GM19324 (cell line): ENCODE data around the gene BICD2.

Source experiments
- ATAC-seq: cut with Tn5 transposase; IDR thresholded peaks from one replicate; pipeline ENCODE4 v1.9.1; 2021; ENCODE audit warnings: mild to moderate bottlenecking, moderate library complexity; ENCODE audit not compliant: unreplicated experiment, low FRiP score

Gene BICD2

GRCh38 chr9:92680166-92681119 is 84.2 kb downstream of the BICD2 start:
- ATAC-seq: no peak

- ATAC-seq: no peak
Observed at GRCh38 chr9:92679413-92680165, 85.0 kb downstream of the BICD2 start.

- ATAC-seq: no peak
Observed at GRCh38 chr9:92671323-92671722, 93.3 kb downstream of the BICD2 start.

GRCh38 chr9:92669890-92670708 is 94.5 kb downstream of the BICD2 start, which contains the start of gene IPPK:
Gene IPPK (minus strand): TSS chr9:92670131. CDS start chr9:92669988, 143 bp downstream.
- peak; percentile 95 for ATAC-seq

GRCh38 chr9:92669527-92669889 is 95.1 kb downstream of the BICD2 start:
- peak; percentile 11 for ATAC-seq

- ATAC-seq: no peak
Observed at GRCh38 chr9:92668746-92669526, 95.7 kb downstream of the BICD2 start.

GRCh38 chr9:92666912-92667532 is 97.6 kb downstream of the BICD2 start:
- ATAC-seq: no peak

- no peak for ATAC-seq
Observed at GRCh38 chr9:92666236-92666635, 98.4 kb downstream of the BICD2 start.

GRCh38 chr9:92665836-92666235 is 98.8 kb downstream of the BICD2 start:
- ATAC-seq: no peak

- no peak for ATAC-seq
Observed at GRCh38 chr9:92664394-92665152, 100.1 kb downstream of the BICD2 start.

GRCh38 chr9:92663951-92664350 is 100.7 kb downstream of the BICD2 start:
- no peak for ATAC-seq

GRCh38 chr9:92663126-92663525 is 101.5 kb downstream of the BICD2 start:
- no peak for ATAC-seq

- ATAC-seq: no peak
Observed at GRCh38 chr9:92661743-92662142, 102.9 kb downstream of the BICD2 start.
